ENCODE data around the gene DNAH8. TPM values are rescaled to one million over a fixed set of nuclear protein-coding genes. Genes with fewer than 3 reads are reported as not detected.
A peak's percentile ranks its signal among the peaks of the same experiment; 100 is the strongest.

The DNAH8 gene
- total RNA-seq, 1 experiment from 2014 or later = 0.05 TPM

DNA sequence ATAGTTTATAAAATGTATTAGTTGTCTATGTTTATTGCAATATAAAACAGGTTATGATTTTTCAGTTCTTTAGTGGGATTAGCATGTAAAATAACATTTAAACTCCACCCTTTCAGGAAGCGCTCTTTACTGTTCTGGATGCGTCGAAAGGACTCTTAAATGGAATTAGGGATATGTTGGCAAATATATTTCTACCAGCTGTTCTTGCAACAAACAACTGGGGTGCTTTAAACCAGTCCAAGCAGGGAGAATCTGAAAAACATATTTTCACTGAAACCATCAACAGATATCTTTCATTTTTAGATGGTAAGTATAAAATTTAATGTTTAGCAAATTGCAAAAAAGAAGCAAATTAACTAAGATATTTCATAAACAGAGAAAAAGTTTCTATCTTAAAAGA, 21.8 kb downstream of the DNAH8 start:
- Mint-ChIP-seq H3K36me3 (ENCODE audit: insufficient read depth, unreplicated experiment) (no peaks in the 10 kb centered on the region), H3K27ac (ENCODE audit: unreplicated experiment) (no peak overlapping the region), H3K4me1 (ENCODE audit: low read depth, unreplicated experiment) (no peaks in the 10 kb centered on the region), H3K27me3 (ENCODE audit: unreplicated experiment) (no peaks in the 10 kb centered on the region), H3K9me3 (ENCODE audit: low read depth, unreplicated experiment) (no peaks in the 10 kb centered on the region), H3K4me3 (ENCODE audit: low read depth, unreplicated experiment) (no peak overlapping the region)
- TF ChIP-seq, protein P1, sequence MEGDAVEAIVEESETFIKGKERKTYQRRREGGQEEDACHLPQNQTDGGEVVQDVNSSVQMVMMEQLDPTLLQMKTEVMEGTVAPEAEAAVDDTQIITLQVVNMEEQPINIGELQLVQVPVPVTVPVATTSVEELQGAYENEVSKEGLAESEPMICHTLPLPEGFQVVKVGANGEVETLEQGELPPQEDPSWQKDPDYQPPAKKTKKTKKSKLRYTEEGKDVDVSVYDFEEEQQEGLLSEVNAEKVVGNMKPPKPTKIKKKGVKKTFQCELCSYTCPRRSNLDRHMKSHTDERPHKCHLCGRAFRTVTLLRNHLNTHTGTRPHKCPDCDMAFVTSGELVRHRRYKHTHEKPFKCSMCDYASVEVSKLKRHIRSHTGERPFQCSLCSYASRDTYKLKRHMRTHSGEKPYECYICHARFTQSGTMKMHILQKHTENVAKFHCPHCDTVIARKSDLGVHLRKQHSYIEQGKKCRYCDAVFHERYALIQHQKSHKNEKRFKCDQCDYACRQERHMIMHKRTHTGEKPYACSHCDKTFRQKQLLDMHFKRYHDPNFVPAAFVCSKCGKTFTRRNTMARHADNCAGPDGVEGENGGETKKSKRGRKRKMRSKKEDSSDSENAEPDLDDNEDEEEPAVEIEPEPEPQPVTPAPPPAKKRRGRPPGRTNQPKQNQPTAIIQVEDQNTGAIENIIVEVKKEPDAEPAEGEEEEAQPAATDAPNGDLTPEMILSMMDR (IDR thresholded peaks at IDR 0.05; ENCODE audit: unreplicated experiment) = no peak
- BruUV-seq (replicated peaks) = no TSS peak
- intact Hi-C loops (cut with micrococcal nuclease; ENCODE audit: unreplicated experiment) = no loop called here
- DNase-seq = no peak
- CTCF ChIA-PET = no interaction called here

GRCh38 chr6:38738261-38738660, 23.1 kb downstream of the DNAH8 start:
- no peak for DNase-seq
- intact Hi-C loops (cut with micrococcal nuclease; ENCODE audit: unreplicated experiment) = no loop called here
- H3K9me3 Mint-ChIP-seq (ENCODE audit: low read depth, unreplicated experiment) = no peaks in the 10 kb centered on the region
- no peak overlapping the region for H3K27ac Mint-ChIP-seq (ENCODE audit: unreplicated experiment)
- no TSS peak for BruUV-seq (replicated peaks)
- CTCF ChIA-PET = no interaction called here
- H3K36me3 Mint-ChIP-seq (ENCODE audit: insufficient read depth, unreplicated experiment) = no peaks in the 10 kb centered on the region
- H3K4me3 Mint-ChIP-seq (ENCODE audit: low read depth, unreplicated experiment) = no peak overlapping the region
- H3K27me3 Mint-ChIP-seq (ENCODE audit: unreplicated experiment) = no peaks in the 10 kb centered on the region
- H3K4me1 Mint-ChIP-seq (ENCODE audit: low read depth, unreplicated experiment) = no peaks in the 10 kb centered on the region
- TF ChIP-seq, protein P1 (IDR thresholded peaks at IDR 0.05; ENCODE audit: unreplicated experiment) = no peak

- Mint-ChIP-seq H3K27ac (ENCODE audit: unreplicated experiment) (no peak overlapping the region), H3K4me3 (ENCODE audit: low read depth, unreplicated experiment) (no peak overlapping the region), H3K36me3 (ENCODE audit: insufficient read depth, unreplicated experiment) (no peaks in the 10 kb centered on the region), H3K9me3 (ENCODE audit: low read depth, unreplicated experiment) (no peaks in the 10 kb centered on the region), H3K27me3 (ENCODE audit: unreplicated experiment) (no peaks in the 10 kb centered on the region), H3K4me1 (ENCODE audit: low read depth, unreplicated experiment) (no peaks in the 10 kb centered on the region)
- TF ChIP-seq, protein P1 (IDR thresholded peaks at IDR 0.05; ENCODE audit: unreplicated experiment) = peak; percentile 52
- CTCF ChIA-PET = interaction anchor here (0.5 kb wide), 1 partner anchor 39 kb away, joined by 3 read pairs; no protein-coding TSS in a partner anchor
- no peak for DNase-seq
- no TSS peak for BruUV-seq (replicated peaks)
- intact Hi-C loops (cut with micrococcal nuclease; ENCODE audit: unreplicated experiment) = no loop called here
Observed at GRCh38 chr6:38739532-38739931, 24.4 kb downstream of the DNAH8 start.

DNA sequence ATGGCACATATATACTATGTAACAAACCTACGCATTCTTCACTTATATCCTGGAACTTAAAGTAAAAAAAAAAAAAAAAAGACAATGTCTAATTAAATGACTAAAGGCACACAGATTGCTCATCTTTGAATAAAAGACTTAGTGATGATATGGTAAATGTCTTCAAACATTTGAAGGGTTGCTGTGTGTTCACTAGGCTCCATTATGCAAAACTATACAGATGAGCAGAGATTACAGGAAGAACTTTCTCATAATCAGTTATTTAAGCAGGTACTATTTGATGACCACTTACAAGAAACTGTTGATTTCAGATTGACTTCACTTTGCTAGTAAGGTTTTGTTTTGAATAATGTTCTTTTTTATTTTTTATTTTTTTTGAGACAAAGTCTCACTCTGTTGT, 34.4 kb downstream of the DNAH8 start:
- DNase-seq = no peak
- CTCF ChIA-PET = no interaction called here
- no peak overlapping the region for H3K27ac Mint-ChIP-seq (ENCODE audit: unreplicated experiment)
- no peaks in the 10 kb centered on the region for H3K9me3 Mint-ChIP-seq (ENCODE audit: low read depth, unreplicated experiment)
- intact Hi-C loops (cut with micrococcal nuclease; ENCODE audit: unreplicated experiment) = no loop called here
- no peaks in the 10 kb centered on the region for H3K27me3 Mint-ChIP-seq (ENCODE audit: unreplicated experiment)
- TF ChIP-seq, protein P1 (IDR thresholded peaks at IDR 0.05; ENCODE audit: unreplicated experiment) = no peak
- BruUV-seq (replicated peaks) = no TSS peak
- no peak overlapping the region for H3K4me3 Mint-ChIP-seq (ENCODE audit: low read depth, unreplicated experiment)
- peaks cover under 1% of the 10 kb centered on the region for H3K36me3 Mint-ChIP-seq (ENCODE audit: insufficient read depth, unreplicated experiment)
- H3K4me1 Mint-ChIP-seq (ENCODE audit: low read depth, unreplicated experiment) = peaks cover 4% of the 10 kb centered on the region
